Fibroblast of skin of scalp (primary cell): ENCODE results near the gene HGD.
"Not testable (repeated sequence)": the region's sequence is repeated elsewhere in the genome, so short reads cannot be mapped to it uniquely, and the experiment has no call there.

ENCODE experiments used
- DNase-seq: peaks from one replicate; pipeline ENCODE4 v3.0.0-alpha.2; 2013

Gene HGD

DNA sequence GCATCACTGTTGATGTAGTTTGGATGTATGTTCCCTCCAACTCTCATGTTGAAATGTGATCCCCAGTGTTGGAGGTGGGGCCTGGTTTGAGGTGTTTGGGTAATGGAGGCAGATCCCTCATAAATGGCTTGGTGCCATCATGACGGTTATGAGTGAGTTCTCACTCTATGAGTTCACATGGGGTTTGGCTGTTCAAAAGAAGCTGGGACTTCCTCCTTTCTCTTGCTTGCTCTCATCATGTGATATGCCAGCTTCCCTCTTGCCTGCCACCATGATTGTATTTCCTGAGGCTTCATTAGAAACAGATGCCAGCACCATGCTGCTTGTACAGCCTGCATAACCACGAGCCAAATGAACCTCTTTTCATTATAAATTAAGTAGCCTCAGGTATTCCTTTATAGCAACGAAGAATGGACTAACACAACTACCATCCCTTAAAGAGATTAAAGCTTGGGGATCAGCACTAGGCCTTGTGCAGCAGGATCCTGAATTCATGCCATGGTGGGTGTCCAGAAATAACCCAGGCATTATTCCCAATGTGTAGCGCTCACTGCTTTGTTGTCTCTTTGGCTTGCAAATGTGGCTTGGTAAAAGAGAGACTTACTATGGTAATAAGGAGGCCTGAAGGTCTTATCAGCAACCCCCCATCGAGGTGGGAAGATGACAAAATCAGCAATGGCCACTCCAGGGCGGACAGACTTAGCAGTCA lies 44.0 kb downstream of the HGD start:
- DNase-seq = no peak

DNA sequence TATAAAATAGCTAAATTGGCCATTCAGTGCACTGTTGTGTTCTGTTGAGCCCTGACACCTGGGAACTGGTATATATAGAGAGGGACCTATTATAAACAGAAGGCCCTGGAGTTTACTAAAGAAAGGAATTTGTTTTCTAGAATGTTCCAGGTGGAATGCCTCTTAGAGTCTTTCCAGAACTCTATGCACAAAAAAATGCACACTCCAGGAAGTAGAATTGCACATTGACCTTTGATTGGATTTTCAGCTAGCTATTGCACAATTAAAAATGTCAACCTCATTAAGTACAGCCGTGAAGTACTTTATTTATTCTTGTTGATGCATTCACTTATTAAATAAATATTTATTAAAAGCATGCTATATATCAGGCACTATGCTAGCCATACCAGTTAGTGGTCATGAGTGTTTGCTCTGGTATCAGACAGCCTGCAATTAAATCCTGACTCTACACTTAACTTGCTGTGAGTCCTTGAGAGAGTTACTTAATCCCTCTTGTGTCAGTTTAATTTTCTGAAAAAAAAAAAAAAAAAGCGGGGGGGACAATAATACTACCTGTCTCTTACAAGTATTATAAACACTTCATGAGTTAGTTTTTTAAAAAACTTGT lies 45.1 kb downstream of the HGD start:
- DNase-seq = no peak

DNA sequence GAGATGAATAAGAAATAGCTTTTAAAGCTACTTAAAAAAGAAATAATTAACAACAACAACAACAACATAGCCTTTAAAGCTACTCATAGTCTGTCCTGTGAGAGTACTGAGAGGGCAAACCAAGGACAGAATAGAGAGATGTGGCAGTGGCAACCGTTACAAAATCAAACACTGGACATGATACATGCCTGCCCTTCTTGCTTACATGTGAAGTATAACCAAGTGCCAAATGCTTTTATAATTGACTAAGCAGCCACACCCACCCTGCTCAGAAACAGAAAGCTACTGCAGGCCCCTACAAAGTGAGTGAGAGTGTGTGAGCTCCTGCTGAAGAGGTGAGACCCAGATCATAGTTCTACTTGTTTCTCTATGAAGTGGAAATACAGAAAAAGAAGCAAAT lies 47.5 kb downstream of the HGD start:
- DNase-seq = no peak

DNA sequence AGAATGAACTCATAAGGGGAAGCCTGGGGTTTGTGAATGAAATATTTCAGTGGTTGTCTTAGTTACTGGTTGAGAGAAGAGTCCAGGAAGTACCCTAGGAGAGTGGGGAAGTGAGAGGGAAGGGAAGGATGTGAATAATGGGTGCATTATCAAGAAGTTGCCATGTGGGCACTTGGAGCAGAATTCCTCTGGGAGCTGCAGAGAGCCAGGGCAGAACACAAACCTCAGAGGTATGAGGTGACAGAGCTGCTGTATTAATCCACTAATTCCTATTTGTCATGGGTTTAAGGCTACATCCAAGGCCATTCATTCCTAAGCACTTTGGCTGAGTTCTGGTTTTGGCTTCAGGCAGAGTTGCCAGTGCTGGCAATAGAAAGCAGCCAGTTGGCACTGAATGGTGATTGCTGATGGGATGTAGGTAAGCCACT lies 56.9 kb downstream of the HGD start:
- DNase-seq = no peak

DNA sequence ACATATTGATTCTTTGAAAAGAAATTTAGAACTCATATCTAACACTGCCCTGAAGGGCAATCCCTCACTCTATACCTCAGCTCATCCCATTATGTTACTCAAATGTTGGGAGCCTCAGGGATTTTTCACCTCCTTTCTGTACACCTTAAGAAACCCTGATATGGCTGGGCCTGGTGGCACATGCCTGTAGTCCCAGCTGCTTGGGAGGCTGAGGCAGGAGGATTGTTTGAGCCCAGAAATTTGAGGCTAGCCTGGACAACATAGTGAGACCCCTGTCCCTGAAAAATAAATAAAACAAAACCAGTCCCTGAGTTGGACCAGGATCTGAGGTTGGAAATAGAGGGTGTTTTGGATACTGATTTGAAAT lies 58.3 kb downstream of the HGD start:
- DNase-seq = no peak

DNA sequence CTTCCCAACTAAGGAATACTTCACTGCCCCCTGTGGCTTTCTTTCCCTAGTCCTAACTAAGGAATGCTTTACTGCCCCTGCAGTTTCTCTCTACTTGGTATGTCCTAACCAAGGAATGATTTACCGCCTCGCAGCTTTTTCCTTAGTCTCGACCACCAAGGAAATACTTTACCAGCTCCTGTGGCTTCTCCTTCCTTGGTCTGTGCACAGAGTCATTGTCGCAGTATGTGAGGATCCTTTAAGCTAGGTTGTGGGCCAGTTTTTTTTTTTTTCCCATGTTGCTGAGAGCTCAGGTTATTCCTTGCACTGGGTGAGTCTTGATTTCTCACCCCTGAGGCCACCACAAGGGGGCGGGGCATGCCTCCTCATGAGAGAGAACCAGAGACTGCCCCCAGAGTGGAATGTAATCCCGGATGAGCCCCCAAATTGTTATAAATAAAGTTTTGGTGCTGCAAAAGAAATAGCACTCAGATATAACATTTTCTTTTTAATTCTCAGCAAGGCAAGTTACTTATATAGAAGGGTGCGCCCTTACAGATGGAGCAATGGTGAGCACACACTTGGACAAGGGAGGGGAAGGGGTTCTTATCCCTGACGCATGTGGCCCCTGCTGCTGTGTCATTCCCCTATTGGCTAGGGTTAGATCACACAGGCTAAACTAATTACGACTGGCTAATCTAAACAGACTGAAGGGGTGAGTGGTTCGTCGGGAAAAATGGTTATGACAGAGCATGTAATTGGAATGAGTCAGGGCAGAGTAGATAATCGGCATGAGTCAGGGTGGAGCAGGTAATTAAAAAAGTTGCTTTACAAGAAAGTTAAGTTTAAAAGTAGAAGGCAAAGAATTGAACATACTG lies 58.9 kb downstream of the HGD start:
- DNase-seq = peak; percentile 14

DNA sequence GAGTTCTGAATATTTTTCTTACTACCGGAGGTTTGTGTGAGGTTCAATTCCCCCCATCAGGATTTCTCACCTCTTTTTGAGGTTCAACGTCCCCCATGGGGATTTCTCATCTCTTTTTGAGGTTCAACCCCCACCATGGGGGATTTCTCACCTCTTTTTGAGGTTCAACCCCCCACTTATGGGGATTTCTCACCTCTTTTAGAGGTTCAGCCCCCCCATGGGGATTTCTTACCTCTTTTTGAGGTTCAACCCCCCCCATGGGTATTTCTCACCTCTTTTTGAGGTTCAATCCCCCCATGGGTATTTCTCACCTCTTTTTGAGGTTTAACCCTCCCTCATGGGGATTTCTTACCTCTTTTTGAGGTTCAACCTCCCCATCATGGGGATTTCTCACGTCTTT lies 59.6 kb downstream of the HGD start:
- no peak for DNase-seq

DNA sequence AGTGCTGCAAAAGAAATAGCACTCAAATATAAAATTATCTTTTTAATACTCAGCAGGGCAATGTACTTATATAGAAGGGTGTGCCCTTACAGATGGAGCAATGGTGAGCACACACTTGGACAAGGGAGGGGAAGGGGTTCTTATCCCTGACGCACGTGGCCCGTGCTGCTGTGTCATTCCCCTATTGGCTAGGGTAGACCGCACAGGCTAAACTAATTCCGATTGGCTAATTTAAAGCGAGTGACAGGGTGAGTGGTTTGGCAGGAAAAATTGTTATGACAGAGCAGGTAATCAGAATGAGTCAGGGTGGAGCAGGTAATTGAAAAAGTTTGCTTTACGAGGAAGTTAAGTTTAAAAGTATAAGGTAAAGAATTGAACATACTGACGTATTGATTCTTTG lies 65.3 kb downstream of the HGD start:
- not testable (repeated sequence) for DNase-seq

DNA sequence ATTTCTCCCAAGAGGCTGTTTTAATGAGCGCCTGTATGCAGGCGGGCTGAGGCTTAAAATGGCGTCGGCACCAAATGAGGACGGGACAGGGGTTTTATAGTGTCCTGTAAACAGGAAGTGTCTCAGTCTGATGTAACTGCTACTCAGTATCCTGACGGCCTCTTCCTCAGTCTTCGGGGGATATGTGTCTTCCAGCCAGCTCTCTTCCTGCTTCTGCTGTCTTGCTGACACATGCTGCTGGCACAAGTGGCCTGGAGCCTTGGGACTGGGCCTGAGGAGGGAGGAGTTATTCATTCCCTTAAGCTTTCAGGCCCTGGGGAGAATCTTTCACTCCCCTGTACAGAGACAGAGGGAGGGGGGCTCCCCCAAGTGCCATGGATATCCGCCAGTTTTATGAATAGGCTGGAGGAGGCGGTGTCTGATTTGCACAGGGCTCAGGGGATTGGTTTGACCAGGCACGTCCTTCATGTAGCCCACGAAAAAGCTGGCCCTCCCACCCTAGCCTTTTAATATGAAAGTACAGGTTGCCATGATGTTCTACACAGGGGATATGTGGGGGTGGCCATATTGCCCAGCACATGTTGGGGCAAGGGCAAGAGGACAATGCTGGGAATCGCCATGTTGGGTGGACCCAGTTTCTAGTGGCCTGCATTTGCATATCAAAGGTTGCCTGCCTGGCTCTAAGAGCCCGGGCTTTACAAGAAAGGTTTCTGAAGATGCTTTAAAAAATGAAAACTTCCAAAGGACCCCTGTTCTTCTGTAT lies 66.0 kb downstream of the HGD start:
- DNase-seq = peak; percentile 78

DNA sequence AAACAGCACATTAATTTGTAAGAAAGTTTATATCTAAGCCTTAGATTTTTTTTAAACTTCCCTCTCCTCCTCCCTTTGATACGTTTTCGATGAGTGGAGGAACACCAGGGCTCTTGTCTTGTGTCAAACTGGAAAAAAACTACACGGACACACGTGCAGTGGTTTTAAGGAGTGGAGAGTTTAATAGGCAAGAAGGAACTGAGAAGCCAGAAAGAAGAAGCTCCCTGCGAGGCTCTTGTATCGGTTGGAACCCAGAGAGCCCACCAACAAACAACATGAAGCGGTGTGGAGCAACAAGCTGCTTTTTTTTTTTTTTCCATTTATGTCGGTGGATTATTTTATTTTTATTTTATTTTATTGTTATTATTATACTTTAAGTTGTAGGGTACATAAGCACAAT lies 67.3 kb downstream of the HGD start:
- DNase-seq = no peak

DNA sequence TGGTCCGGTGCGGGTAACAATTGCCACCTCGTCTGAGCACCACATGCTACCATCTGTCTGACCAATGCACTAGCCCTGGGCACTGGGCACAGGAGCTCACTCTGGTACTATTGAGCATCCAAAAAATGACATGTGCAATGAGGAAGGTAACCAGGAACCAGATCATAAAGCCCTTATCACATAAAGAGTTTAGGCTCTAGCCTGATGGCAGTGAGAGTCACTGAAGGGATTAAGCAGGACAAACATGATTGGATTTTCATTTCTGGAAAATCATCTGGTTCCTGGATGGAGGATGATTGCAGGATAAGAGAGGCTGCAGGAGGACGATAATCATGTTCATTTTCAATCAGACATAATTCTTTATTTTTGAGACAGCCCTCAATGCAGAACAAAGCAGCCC lies 73.5 kb downstream of the HGD start:
- DNase-seq = no peak

DNA sequence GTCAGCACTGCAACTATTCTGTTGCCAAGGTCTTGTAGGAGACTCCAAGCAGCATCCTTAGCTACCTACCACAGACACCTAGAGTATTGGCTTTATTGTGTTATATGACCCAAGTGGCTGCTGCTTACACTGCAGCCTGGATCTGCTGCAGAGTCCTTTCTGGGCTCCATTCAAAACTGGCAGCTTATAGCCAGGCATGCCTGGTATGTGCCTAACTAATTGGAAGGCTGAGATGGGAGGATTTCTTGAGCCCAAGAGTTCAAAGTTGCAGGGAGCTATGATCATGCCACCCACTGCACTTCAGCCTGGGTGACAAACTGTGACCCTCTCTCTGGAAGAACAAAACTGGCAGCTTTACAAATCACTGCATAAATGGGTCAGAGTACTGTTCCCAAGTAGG lies 77.3 kb downstream of the HGD start:
- DNase-seq = no peak

DNA sequence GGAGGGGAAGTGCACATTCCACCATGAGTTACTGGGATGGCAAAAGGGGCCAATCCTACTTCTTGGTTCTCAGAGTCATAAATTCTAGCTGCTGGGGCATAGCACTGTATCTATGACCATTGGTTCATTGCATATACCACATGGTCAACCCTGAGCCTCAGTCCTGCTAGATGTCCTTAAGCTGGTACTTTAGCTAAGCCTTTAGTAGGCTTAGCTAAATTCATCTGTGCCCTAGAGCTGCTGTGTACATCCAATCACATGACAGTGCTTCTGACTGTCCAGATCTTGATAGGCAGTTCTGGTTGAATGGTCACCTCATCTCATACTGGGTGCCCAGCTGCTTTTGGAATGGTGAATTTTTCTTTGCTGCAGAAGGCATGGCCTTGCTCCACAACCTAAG lies 77.7 kb downstream of the HGD start:
- no peak for DNase-seq

DNA sequence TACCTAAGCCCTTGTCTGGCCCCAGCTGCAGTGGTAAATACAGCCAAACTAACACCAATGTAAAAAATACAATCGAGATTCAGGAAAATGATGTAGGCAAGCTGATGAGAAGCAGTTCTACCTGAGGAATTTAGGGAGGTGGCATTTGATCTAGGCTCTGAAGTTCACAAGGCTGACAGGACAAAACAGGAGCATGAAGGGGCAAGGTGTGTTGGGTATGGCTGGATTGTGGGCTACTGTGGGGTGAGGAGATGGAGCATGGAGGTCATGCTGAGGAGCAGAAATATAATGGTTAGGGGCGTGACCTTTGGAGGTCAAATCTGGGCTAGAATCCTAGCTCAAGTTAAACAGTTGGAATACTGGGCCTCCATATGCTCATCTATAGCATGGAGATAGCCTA lies 79.4 kb downstream of the HGD start:
- DNase-seq = no peak

DNA sequence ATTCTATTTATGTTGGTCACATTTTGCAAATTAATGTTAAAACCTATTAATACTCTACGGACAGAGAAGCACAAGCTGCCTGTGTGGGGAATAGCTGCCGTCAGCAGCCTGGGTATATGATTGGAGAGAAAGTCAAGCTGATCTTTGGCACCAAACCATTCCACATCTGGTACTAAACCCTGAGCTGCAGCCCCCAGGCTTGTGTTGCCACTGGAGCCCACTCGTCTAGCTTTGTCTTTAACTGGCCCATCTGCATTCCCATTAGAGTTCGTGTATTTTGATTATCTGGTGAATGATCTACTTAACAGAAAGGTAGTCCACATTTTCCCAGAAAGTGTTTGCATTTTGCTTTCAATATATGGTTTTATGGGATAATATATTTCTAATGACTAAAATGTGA lies 80.5 kb downstream of the HGD start:
- DNase-seq = no peak

DNA sequence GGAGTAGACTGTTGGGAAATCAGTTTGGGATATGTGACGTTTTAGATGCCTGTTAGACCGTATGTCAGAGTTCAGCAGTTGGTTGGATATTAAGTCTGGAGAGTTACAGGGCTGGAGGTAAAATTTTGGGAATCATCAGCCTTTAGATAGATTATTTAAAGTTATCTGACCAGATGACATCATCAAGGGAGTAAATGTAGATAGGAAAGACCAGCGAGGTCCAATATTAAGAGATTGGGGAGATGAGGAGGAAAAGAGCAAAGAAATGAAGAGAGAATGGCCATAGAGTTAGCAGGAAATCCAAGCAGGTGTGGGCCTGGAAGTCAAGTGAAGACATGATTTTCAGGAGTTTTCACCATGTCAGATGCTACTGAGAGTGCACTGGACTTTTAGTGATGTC lies 82.8 kb downstream of the HGD start:
- DNase-seq = no peak

DNA sequence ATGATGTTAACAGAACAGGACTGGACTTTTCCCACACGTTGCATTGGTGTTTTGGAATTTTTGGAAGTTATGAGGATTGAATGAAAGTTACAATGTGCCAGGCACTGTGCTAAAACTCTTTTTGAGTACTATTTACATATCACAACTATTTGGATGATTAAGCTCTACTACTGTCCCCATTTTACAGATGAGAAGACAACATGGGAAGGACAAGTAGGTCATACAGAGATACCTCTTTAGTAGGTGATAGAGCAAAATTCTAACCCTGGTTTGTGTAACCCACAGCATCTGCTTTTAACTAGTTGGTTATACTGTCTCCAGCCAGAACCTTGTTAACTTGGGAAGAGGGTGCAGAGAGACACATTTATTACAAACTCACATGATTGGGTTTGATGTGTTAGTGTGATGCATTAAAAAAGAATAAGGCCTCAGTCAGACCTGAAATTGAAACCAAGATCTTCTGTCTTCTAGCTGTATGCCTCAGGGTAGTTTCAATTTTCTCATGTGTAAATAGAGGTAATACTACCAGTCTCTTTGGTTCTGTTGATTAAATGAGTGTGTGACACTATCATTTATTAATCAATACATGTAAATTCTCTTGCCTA lies 84.5 kb downstream of the HGD start:
- DNase-seq = no peak

DNA sequence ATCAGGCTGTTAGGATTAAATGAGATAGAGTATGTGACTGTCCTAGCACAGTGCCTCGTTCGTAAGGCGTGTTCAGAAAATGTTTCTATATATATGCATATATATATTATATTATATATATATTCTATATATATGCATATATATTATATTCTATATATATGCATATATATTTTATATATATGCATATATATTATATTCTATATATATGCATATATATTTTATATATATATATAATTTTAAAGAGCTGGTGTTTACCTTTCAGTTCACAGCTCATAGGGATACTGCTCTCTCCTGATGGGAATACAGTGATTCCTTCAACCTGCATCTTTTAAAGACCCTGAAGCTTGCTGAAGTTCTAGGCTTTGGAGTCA lies 85.2 kb downstream of the HGD start:
- DNase-seq = no peak

DNA sequence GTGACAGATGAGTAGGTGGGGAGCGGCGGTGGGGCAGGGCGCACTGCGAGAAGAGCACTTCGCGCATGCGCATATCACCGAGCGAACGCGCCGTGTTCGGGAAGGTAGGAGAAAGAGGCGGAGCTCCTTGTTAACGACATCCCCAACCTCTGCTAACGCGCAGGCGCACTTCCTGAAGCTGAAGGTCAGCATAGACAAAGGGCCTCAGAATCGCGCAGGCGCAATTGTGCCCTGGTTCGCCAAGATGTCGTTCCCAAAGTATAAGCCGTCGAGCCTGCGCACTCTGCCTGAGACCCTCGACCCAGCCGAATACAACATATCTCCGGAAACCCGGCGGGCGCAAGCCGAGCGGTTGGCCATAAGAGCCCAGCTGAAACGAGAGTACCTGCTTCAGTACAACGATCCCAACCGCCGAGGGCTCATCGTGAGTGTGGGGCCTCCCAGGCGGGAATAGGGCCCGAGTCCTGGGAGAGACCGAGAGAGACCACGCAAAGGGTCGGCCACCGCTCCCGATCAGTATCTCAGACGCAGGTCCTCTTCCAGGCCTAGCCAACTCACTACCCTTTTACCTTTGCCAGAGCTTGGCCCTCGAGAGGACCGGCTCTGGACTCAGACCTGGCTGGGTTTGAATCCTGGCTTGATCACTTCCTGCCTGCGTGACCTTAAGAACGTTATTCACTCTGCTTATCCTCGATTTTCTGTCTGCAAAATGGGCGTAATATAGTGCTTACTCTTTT lies 85.8 kb downstream of the HGD start, which contains the start of gene NDUFB4:
TSS of gene NDUFB4 (plus strand) at position 221 of the 737 bp plus-strand sequence. CDS start at position 245, 24 bp downstream.
- peak; percentile 99 for DNase-seq

DNA sequence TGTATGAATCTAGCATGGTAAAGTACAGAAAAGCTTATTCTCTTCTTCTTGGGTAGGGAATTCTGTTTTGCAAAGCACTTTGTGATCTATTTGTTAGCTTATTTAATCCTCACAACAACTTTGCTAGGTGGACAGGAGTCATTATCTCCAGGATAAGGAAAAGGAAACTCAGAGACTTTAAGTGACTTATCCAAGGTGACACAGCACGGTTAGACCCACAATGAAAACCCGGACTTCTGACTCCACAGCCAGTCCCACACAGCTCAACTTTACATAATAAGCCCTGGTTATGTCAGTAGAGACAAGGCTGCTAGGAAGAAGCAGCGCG lies 86.3 kb downstream of the HGD start:
- no peak for DNase-seq

DNA sequence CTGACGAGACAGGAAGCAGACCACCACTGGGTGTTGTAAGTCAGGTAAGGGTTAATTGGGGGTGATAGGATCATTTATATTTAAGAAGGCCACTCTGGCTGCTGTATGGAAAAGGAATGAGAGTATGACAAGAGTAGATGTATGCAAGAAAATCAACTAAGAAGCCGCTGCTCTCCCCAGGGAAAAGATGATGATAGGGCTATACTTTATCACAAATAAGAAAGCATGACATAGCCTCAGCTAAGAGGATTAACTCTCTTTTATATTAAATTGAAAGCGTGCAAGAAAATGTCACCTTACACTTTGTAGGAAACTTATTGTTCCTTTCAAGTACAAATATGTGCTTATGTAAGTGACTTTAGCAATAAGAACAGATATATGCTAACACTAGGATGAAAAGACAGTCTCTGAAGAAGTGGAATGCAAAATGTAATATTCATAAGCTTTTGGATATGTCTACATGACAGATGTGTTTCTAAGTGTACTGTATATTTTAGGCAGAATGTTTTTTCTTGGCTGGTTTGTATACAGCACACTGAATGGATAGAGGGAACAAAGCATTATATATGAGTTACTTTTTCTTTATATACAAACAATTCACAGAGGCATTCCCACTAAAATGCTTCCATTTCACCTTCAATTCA lies 94.6 kb downstream of the HGD start:
- DNase-seq = no peak
